GM21360 (cell line): ENCODE results near the gene NKD2.

Source experiments
- ATAC-seq: cut with Tn5 transposase; IDR thresholded peaks from one replicate; pipeline ENCODE4 v1.9.1; 2021; ENCODE audit warnings: mild to moderate bottlenecking, moderate library complexity; ENCODE audit not compliant: unreplicated experiment

NKD2 gene

DNA sequence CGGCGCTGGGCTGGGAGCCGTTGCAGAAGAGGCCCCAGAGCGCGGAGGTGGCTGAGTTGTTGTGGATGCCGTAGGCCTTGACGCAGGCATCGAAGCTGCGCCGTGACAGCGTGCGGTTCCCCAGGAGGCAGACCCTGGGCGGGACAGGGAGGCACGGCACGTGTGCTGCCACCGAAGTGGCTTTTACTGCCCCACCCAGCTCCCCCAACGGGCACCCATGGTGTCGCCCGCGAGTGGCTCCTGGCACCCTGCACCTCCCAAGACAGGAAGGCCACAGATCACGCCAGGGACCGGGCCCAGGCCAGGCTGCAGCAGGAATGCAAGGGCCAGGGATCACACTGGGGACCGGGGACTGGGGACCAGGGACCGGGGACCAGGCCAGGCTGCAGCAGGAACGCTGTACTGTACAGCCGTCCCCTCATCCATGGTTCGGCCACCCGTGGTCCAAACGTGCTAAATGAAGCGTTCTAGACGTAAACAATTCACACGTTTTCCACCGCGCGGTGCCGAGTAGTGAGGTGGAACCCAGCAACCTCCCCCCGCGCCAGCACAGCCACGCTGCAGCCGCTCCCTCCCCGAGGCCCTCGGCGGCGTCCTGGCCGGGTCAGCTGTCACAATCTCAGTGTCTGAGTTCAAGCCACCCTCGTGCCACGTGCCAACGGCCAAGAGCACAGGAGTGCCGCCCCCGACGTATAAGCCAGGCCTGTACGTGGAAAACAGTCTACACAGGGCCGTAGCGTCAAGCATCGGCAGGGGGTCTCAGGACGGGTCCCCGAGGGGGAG is 75.4 kb downstream of the NKD2 start:
- no peak for ATAC-seq

DNA sequence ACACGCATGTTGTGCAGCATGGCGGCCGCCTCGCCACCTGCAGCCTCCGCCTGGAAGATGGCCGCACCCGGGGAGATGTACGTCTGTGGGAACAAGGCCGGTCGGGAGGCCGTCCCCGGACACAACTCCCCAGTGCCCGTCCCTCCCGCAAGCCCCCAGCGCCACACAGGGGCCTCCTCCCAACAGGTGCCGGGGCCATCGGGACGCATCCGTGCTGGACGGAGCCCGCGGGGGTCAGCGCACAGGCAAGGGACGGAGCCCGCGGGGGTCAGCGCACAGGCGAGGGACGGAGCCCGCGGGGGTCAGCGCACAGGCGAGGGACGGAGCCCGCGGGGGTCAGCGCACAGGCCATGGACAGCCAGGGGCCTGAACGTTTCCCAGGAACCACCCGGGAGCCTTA is 76.8 kb downstream of the NKD2 start:
- no peak for ATAC-seq

DNA sequence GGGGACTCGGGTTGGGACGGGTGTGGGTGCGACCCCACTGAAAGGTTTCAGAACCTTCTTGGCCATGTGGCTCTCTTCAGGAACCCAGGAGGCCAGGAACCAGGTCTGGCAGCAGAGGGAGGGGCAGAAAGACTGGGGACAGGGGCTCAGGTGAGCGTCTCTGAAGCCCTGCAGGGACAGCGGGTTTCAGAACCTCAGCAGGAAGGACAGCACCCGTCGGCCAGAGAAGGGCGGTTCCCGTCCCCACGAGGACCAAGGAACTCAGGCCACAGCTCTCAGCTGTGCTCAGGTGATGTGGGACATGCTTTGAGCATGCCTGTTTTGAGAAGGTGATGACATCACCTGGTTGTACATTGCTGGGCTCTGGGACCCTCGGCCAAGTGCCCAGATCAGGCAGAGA is 77.5 kb downstream of the NKD2 start:
- no peak for ATAC-seq

DNA sequence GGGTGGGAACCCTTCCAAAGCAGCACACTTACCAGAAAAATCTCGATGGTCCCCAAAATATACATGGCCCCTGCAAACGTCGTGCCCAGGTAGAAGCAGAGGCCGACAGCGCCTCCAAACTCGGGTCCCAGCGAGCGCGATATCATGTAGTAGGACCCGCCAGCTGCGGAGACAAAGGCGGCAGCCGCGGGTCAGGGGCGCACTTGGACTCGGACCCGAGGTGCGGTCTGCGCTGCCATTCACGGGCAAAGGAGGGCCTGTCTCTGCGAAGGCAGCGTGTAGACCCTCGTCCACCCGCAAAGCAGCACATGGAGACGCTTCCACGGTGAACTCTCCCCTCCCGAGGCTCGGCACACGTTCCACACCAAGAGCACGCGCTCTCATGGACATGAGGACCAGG is 78.3 kb downstream of the NKD2 start:
- no peak for ATAC-seq

DNA sequence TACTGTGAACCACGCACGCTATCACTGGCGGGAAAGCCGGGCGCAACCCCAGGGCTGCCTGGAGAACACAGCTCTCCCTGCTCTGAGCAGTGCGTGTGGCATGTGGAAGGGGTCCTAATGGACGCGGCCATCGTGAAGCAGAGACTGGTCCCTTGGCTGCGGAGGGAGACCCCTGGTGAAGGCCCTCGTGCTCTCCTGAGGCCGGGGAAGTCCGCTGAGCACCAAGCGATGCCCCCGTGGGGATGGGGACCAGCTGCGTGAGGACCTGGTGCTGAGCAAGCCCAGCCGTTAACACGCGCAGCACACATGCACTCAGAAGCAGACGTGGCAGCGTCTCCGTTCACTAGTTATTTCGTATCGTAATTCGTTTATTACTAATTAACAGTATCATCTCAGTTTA is 78.8 kb downstream of the NKD2 start:
- ATAC-seq, result no peak

DNA sequence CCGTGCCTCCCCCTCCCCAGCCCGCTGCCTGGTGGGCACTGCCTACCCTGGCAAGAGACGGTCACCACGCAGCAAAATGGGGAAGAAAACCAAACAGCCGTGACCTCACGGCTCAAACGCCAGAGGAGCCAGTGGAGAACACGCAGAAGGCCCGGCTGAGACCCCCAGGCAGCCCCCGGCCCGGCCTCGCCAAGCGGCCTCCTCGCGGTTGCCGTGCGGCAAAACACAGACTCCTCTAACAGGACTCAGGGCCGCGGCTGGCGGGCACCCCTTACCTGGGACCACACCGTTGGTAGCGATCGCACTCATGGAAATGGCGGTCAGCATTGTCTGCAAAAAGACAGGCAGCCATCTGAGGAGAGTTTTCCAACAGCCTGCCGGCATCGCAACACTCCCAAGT is 79.4 kb downstream of the NKD2 start:
- no peak for ATAC-seq
